GM18873 (cell line): Measurements from ENCODE around the gene CAPRIN2.

Experiments used
- ATAC-seq: cut with Tn5 transposase; IDR thresholded peaks from one replicate; pipeline ENCODE4 v1.9.1; 2021; ENCODE audit warnings: mild to moderate bottlenecking, moderate library complexity, moderate number of reproducible peaks; ENCODE audit not compliant: unreplicated experiment, low FRiP score

CAPRIN2 gene

GRCh38 chr12:30763053-30763452 is 8.3 kb upstream of the CAPRIN2 start:
- ATAC-seq, result no peak

GRCh38 chr12:30761730-30762129 is 7.0 kb upstream of the CAPRIN2 start:
- no peak for ATAC-seq

GRCh38 chr12:30757316-30757715 is 2.6 kb upstream of the CAPRIN2 start:
- ATAC-seq, result no peak

GRCh38 chr12:30756074-30756473 is 1.3 kb upstream of the CAPRIN2 start:
- no peak for ATAC-seq

GRCh38 chr12:30755395-30755762 is 628 bp upstream of the CAPRIN2 start:
- no peak for ATAC-seq

GRCh38 chr12:30754383-30754749 is 385 bp downstream of the CAPRIN2 start:
- ATAC-seq, result no peak

GRCh38 chr12:30753751-30754382 is 884 bp downstream of the CAPRIN2 start:
- no peak for ATAC-seq

- no peak for ATAC-seq
Measured at GRCh38 chr12:30753233-30753632, 1.5 kb downstream of the CAPRIN2 start.

GRCh38 chr12:30752255-30752654 is 2.5 kb downstream of the CAPRIN2 start:
- ATAC-seq, result no peak

GRCh38 chr12:30748147-30748546 is 6.6 kb downstream of the CAPRIN2 start:
- no peak for ATAC-seq

GRCh38 chr12:30746190-30746589 is 8.6 kb downstream of the CAPRIN2 start:
- ATAC-seq, result no peak

- no peak for ATAC-seq
Measured at GRCh38 chr12:30744321-30744720, 10.4 kb downstream of the CAPRIN2 start.

GRCh38 chr12:30740274-30740673 is 14.5 kb downstream of the CAPRIN2 start:
- ATAC-seq, result no peak

- no peak for ATAC-seq
Measured at GRCh38 chr12:30739020-30739419, 15.7 kb downstream of the CAPRIN2 start.

- ATAC-seq, result no peak
Measured at GRCh38 chr12:30732954-30733637, 21.7 kb downstream of the CAPRIN2 start.

- ATAC-seq, result no peak
Measured at GRCh38 chr12:30730011-30730410, 24.7 kb downstream of the CAPRIN2 start.

GRCh38 chr12:30729547-30729946 is 25.2 kb downstream of the CAPRIN2 start:
- ATAC-seq, result no peak

- no peak for ATAC-seq
Measured at GRCh38 chr12:30726647-30727046, 28.1 kb downstream of the CAPRIN2 start.

- no peak for ATAC-seq
Measured at GRCh38 chr12:30725739-30726138, 29.0 kb downstream of the CAPRIN2 start.

GRCh38 chr12:30719060-30719459 is 35.7 kb downstream of the CAPRIN2 start:
- ATAC-seq, result no peak

GRCh38 chr12:30707613-30708342 is 47.0 kb downstream of the CAPRIN2 start:
- no peak for ATAC-seq

GRCh38 chr12:30706476-30706875 is 48.3 kb downstream of the CAPRIN2 start:
- ATAC-seq, result no peak
